HAP-1 (cell line): Measurements from ENCODE around the gene RIN3.
"Not testable (repeated sequence)": the region's sequence is repeated elsewhere in the genome, so short reads cannot be mapped to it uniquely, and the experiment has no call there.

Experiments
- DNase-seq, 2 experiments: peaks; one replicate each; pipeline ENCODE4 v3.0.0-alpha.2; 2016 to 2020; ENCODE audit warnings: low spot score in 2 of 2
- H3K27me3 ChIP-seq: fragments of 250-450 bp; sonication (Bioruptor Pico); 2 replicates; pipeline ENCODE4 v1.5.1; 2020; ENCODE audit warnings: low read depth, mild to moderate bottlenecking, moderate library complexity
- H3K36me3 ChIP-seq: fragments of 250-450 bp; sonication (Bioruptor Pico); replicated peaks from 2 replicates; pipeline ENCODE4 v1.5.1; 2020; ENCODE audit warnings: mild to moderate bottlenecking
- H3K4me1 ChIP-seq: fragments of 250-450 bp; sonication (Bioruptor Pico); 2 replicates; pipeline ENCODE4 v1.5.1; 2020; ENCODE audit warnings: mild to moderate bottlenecking
- H3K4me3 ChIP-seq: fragments of 250-450 bp; sonication (Bioruptor Pico); 2 replicates; pipeline ENCODE4 v1.5.1; 2020; ENCODE audit warnings: mild to moderate bottlenecking, moderate library complexity
- H3K9me3 ChIP-seq: fragments of 250-450 bp; sonication (Bioruptor Pico); 2 replicates; pipeline ENCODE4 v1.5.1; 2020; ENCODE audit warnings: mild to moderate bottlenecking, moderate library complexity
- in situ Hi-C: fragments of 300-500 bp; cut with MboI; formaldehyde crosslinking; loops from 3 replicates; pipeline ENCODE4 v1.14.3; 2020; ENCODE audit warnings: low sequenced_read_pairs, inconsistent platforms, mixed read lengths

RIN3 gene

DNA sequence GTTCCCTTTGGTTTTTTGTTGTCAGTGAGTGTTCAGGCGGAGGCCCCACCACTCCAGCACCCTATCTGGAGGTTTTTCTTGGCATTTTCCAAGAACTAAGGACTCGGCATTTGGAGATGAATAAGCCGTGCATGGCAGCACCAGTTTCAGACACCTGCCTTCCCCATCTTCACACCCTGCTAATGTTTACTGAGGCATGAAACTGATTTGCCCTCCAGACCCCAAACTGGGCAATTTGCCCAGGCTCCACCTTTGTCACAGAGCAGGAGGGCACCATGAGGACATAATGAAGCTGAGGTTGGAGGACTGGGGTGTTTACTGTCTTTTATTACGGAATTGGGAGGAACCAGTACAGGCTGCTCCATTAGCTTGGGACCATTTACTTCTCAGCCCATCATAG, 121.5 kb downstream of the RIN3 start:
- DNase-seq: no peak

DNA sequence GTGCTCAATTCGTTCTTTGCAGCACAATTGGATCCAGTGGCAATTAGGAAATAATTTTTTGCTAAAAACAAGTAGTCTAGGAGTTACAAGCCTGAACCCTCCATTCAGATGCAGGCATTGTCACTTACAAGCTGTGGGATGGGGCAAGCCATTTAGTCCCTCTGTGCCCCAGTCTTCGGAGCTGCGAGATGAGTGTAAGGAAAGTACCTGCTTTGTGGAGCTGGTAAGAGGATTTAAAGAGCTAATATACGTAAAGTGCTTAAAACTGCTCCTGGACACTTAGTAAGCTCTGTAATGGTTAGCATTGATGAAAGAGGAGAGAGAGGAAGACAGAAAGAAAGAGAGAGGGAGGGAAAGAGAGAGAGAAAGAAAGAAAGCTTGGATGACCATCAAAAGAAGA, 122.3 kb downstream of the RIN3 start:
- no peak for DNase-seq
- Histone ChIP-seq H3K4me3 (no peak overlapping the region), H3K27me3 (no peaks in the 10 kb centered on the region), H3K9me3 (no peaks in the 10 kb centered on the region), H3K36me3 (no peaks in the 10 kb centered on the region), H3K4me1 (no peaks in the 10 kb centered on the region)
- in situ Hi-C loops: no loop called here

More for the DNA sequence above, 121.5 kb downstream of the RIN3 start:
- Histone ChIP-seq H3K9me3 (no peaks in the 10 kb centered on the region), H3K4me1 (no peaks in the 10 kb centered on the region), H3K4me3 (no peak overlapping the region), H3K36me3 (no peaks in the 10 kb centered on the region), H3K27me3 (no peaks in the 10 kb centered on the region)
- in situ Hi-C loops: no loop called here

GRCh38 chr14:92637228-92637627, 123.6 kb downstream of the RIN3 start:
- no peaks in the 10 kb centered on the region for H3K4me1 ChIP-seq
- H3K9me3 ChIP-seq: no peaks in the 10 kb centered on the region
- in situ Hi-C loops: no loop called here
- no peak overlapping the region for H3K4me3 ChIP-seq
- H3K36me3 ChIP-seq: no peaks in the 10 kb centered on the region
- DNase-seq: no peak
- H3K27me3 ChIP-seq: no peaks in the 10 kb centered on the region

- H3K4me3 ChIP-seq: no peak overlapping the region
- in situ Hi-C loops: no loop called here
- no peaks in the 10 kb centered on the region for H3K36me3 ChIP-seq
- no peaks in the 10 kb centered on the region for H3K9me3 ChIP-seq
- DNase-seq: no peak
- no peaks in the 10 kb centered on the region for H3K4me1 ChIP-seq
- H3K27me3 ChIP-seq: no peaks in the 10 kb centered on the region
Observed at GRCh38 chr14:92637864-92638263, 124.3 kb downstream of the RIN3 start.

GRCh38 chr14:92638266-92638665, 124.7 kb downstream of the RIN3 start:
- in situ Hi-C loops: no loop called here
- no peak overlapping the region for H3K4me3 ChIP-seq
- no peaks in the 10 kb centered on the region for H3K36me3 ChIP-seq
- H3K27me3 ChIP-seq: no peaks in the 10 kb centered on the region
- no peaks in the 10 kb centered on the region for H3K9me3 ChIP-seq
- no peaks in the 10 kb centered on the region for H3K4me1 ChIP-seq
- no peak for DNase-seq

DNA sequence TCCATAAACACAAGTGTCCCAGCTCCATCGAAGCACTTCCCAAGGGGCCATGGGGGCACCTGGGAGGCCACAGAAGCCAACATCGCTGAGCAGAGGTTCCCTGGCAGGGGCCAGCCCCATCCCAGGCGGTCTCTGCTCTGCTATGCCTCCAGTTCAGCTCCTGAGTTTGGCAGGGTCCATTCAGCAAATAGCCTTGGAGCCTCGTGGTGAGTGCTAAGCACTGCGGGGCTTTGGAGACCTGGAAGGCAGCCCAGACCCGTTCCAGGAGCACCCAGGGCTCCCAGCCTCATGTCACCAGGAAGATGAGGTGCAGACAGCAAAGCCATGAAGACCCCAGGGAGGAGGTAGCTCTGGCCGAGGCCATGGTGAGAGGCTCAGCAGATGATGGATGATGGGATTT, 125.3 kb downstream of the RIN3 start:
- Histone ChIP-seq H3K27me3 (no peaks in the 10 kb centered on the region), H3K36me3 (no peaks in the 10 kb centered on the region), H3K4me3 (no peak overlapping the region), H3K4me1 (no peaks in the 10 kb centered on the region), H3K9me3 (no peaks in the 10 kb centered on the region)
- DNase-seq: no peak
- in situ Hi-C loops: no loop called here

DNA sequence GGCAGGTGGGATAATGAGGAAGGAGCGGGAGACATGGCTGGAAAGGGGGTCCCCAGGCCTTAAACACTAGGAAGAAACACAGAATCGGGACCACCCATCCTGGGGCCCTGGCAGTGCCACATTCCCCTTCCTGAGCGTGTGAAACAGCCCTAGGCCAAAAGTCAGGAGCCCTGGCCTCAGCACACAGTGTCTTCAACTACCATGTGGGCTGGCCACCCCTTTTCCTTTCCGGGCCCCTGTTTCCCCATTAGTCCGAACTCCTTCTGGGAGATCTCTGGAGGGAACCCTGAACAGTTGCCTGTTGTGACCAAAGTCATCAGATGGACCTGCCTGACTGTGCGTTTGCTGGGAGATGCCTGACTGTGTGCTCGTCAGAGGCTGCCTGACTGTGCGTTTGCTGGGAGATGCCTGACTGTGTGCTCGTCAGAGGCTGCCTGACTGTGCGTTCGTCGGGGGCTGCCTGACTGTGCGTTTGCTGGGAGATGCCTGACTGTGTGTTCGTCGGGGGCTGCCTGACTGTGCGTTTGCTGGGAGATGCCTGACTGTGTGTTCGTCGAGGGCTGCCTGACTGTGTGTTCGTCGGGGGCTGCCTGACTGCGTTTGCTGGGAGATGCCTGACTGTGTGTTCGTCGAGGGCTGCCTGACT, 126.0 kb downstream of the RIN3 start:
- in situ Hi-C loops, H3K4me3 ChIP-seq, DNase-seq, H3K36me3 ChIP-seq, H3K4me1 ChIP-seq, H3K9me3 ChIP-seq, H3K27me3 ChIP-seq: not testable (repeated sequence)

DNA sequence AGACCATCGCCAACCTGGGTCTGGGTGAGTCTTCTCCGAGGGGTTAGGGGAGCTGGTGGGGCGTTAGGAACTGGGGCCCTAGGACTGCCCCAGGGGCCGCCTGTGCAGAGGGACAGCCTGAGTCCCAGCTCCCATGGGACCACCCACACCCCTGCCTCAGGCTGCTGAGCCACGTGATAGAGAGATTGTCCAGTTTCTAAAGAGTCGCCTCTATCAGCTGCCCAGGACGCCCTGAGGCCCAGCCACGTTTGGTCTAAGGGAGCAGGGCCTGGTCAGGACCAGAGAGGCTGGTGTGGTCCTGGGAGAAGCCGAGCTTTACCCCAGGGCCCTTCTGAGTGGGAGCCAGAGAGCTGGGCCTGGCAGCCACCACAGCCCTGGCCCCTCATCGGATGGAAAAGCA, 127.7 kb downstream of the RIN3 start:
- no peak for DNase-seq
- no peak overlapping the region for H3K4me3 ChIP-seq
- in situ Hi-C loops: no loop called here
- no peaks in the 10 kb centered on the region for H3K27me3 ChIP-seq
- H3K36me3 ChIP-seq: no peaks in the 10 kb centered on the region
- no peaks in the 10 kb centered on the region for H3K9me3 ChIP-seq
- no peaks in the 10 kb centered on the region for H3K4me1 ChIP-seq

- H3K4me3 ChIP-seq: no peak overlapping the region
- in situ Hi-C loops: no loop called here
- no peaks in the 10 kb centered on the region for H3K9me3 ChIP-seq
- H3K36me3 ChIP-seq: no peaks in the 10 kb centered on the region
- no peaks in the 10 kb centered on the region for H3K4me1 ChIP-seq
- no peaks in the 10 kb centered on the region for H3K27me3 ChIP-seq
- no peak for DNase-seq
Observed at GRCh38 chr14:92644171-92644969, 130.8 kb downstream of the RIN3 start.

- H3K4me3 ChIP-seq: no peak overlapping the region
- in situ Hi-C loops: no loop called here
- H3K27me3 ChIP-seq: no peaks in the 10 kb centered on the region
- H3K4me1 ChIP-seq: no peaks in the 10 kb centered on the region
- H3K36me3 ChIP-seq: no peaks in the 10 kb centered on the region
- no peaks in the 10 kb centered on the region for H3K9me3 ChIP-seq
- no peak for DNase-seq
Observed at GRCh38 chr14:92644970-92645515, 131.5 kb downstream of the RIN3 start.

DNA sequence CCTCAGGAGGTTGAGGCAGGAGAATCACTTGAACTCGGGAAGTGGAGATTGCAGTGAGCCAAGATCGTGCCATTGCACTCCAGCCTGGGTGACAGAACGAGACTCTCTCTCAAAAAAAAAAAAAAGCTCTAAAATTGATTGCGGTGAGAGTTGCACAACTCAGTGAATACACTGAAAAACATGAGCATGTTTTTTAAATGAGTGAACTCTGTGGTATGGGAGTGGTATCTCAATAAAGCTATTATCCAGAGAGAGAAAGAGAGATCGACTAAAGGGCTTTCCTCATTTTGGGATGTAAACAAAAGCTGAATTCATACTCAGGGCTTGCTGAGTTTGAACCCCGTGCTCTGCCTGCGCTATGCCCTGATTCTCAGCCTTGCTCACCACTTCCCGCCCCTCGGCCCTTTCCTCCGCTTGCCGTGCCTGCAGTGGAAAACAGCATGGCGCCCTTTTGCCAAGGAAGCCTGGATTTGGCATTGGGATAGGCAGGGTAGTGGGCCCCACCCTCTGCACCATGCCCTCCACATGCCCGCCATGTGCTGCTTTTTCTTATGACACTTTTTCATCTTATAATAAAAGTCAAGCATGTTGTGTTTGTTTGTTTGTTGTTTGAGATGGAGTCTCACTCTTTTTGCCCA, 132.4 kb downstream of the RIN3 start:
- Histone ChIP-seq H3K27me3 (no peaks in the 10 kb centered on the region), H3K9me3 (no peaks in the 10 kb centered on the region), H3K4me1 (no peaks in the 10 kb centered on the region), H3K36me3 (no peaks in the 10 kb centered on the region), H3K4me3 (no peak overlapping the region)
- in situ Hi-C loops: no loop called here
- no peak for DNase-seq

DNA sequence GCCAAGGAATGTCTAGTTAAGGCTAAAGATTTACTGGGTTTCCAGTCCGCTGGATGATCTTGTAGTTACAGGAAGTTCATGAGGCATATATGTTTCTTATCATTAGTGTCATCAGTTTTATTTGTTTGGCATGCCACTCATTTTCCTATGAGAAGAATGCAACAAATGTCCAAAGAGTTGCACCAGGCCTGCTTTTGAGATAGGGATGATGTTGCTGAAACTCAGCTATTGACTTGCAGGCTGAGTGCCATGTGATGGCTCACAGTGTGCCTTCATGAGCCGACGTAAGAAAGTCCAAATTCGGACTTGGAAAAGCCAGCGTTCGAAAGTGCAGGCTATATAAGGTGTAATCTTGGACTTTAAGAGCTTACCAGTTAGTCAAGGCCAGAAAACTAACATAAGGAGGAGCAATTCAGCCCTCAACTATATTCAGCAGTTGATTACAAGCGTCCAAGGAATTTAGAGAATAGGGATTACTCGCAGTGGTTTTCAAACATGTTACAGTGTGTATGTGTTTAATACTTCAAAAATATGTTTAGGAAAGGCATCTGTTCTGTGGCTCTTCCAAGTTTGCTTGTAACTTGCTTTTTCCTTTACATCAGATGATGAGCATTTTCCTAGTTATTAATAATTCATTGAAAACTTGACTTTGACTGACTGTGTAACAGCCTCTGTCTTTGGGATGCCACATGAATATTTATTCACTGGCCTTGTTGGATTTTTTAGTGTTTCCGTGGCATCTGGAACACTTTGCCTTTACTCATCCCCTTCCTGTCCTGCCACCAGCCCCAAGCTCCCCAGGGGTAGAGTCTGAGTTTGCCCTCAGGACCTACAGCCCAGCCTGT, 133.6 kb downstream of the RIN3 start:
- H3K4me1 ChIP-seq: no peaks in the 10 kb centered on the region
- H3K36me3 ChIP-seq: no peaks in the 10 kb centered on the region
- DNase-seq: no peak
- no peaks in the 10 kb centered on the region for H3K9me3 ChIP-seq
- no peaks in the 10 kb centered on the region for H3K27me3 ChIP-seq
- no peak overlapping the region for H3K4me3 ChIP-seq
- in situ Hi-C loops: no loop called here

DNA sequence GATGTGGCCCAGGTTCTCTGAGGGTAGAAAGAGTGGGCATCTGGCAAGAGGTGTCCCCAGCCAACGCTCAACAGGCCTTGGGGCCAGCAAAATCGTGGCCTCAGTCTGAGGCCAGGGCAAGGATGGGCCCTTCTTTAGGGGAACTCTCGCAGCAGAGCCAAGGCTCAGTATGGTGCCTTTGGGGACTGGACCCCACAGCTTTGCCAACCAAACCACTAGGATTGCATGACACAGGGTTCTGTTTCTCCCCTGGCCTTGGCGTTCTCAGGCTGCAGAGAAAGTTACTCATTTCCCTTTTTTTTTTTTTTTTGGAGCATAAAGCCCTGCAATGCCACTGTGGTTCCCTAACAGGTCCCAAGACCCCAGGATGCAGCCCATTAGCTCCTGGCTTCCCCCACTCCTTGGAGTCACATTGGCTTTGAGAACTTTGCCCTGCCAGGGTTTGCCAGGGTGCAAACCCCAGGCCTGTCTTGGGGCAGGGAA, 134.3 kb downstream of the RIN3 start:
- DNase-seq: no peak
- Histone ChIP-seq H3K4me1 (no peaks in the 10 kb centered on the region), H3K36me3 (no peaks in the 10 kb centered on the region), H3K9me3 (no peaks in the 10 kb centered on the region), H3K4me3 (no peak overlapping the region), H3K27me3 (no peaks in the 10 kb centered on the region)
- in situ Hi-C loops: no loop called here
